Right atrium auricular region (tissue), 2 donors: ENCODE results near the gene TSEN54. TPM values are rescaled to one million over a fixed set of nuclear protein-coding genes. Genes with fewer than 3 reads are reported as not detected.

Experiments
- DNase-seq: peaks from one replicate; pipeline ENCODE4 v3.0.0-alpha.2; 2019; ENCODE audit warnings: low spot score
- H3K27ac ChIP-seq, 2 donors: fragments of 200-600 bp; sonication (generic); 1 replicate in 1 of 2; 2 replicates in 1 of 2; pipeline ENCODE4 v1.5.1; 2016 to 2019
- H3K27me3 ChIP-seq, 2 donors: fragments of 200-600 bp; sonication (generic); one replicate each; pipeline versions ENCODE4 v1.5.1 to v1.6.0; 2017 to 2019
- H3K36me3 ChIP-seq: fragments of 200-600 bp; sonication (generic); one replicate; pipeline ENCODE4 v1.5.1; 2016
- H3K4me1 ChIP-seq, 2 donors: fragments of 200-600 bp; sonication (generic); one replicate each; pipeline versions ENCODE4 v1.5.1 to v1.6.0; 2017 to 2019
- H3K4me3 ChIP-seq, 2 donors: fragments of 200-600 bp; sonication (generic); 1 replicate in 1 of 2; 2 replicates in 1 of 2; pipeline ENCODE4 v1.5.1; 2017 to 2019; ENCODE audit warnings: mild to moderate bottlenecking in 1 of 2, moderate library complexity in 1 of 2
- H3K9me3 ChIP-seq, 2 donors: fragments of 200-600 bp; sonication (generic); one replicate each; pipeline ENCODE4 v1.5.1; 2019
- total RNA-seq, 2 donors: library from RNA; depleted of rRNA; stranded (reverse); fragments of >200 nt; gene quantifications; one replicate each; pipeline ENCODE4 v1.1.0, GENCODE V29; 2016
- TF ChIP-seq, protein P1 (sequence below), 2 donors: fragments of 200-600 bp; sonication (generic); IDR thresholded peaks; one replicate each; pipeline ENCODE4 v1.5.1; 2019; ENCODE audit warnings: antibody characterized with exemption in 2 of 2

The TSEN54 gene
- total RNA-seq, 2 donors from 2014 or later = 9.6 to 13.8 TPM

DNA sequence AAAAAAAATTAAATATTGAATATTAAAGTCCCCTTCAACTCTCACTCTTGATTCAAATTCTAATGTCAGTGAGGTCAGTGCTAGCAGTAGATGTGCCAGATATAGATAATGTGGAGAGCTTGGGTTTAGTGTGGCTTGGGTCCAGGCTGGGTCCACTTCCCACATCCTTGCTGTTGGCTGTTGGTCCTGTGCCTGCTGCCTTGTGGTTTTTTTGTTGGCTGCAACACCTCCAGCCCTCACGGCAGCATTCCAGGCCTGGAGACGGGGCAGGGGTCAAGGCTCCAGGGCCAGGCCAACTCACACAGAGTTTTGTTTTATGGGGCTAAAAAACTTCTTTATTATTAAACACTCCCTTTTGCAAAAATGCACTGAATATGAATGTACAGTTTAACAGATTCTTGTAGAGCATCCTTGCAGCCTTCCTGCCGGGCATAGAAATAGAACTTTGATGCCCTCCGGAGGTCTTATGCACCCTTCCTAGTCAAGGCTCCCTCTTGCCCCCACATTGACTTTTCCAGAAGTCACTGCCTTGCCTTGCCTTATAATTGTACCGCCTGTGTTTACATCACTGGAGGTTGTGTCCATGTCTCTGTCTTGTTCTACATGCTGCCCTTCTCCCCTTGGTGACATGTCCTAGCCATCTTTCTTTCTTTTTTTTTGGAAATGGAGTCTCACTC lies 45.7 kb downstream of the TSEN54 start:
- Histone ChIP-seq H3K9me3 (no peaks in the 10 kb centered on the region), H3K4me3 (no peak overlapping the region), H3K27me3 (no peaks in the 10 kb centered on the region), H3K27ac (no peak overlapping the region), H3K4me1 (peaks cover 0 to 9% of the 10 kb centered on the region in 2 donors), H3K36me3 (peaks cover 20% of the 10 kb centered on the region)
- DNase-seq = no peak
- TF ChIP-seq, protein P1, sequence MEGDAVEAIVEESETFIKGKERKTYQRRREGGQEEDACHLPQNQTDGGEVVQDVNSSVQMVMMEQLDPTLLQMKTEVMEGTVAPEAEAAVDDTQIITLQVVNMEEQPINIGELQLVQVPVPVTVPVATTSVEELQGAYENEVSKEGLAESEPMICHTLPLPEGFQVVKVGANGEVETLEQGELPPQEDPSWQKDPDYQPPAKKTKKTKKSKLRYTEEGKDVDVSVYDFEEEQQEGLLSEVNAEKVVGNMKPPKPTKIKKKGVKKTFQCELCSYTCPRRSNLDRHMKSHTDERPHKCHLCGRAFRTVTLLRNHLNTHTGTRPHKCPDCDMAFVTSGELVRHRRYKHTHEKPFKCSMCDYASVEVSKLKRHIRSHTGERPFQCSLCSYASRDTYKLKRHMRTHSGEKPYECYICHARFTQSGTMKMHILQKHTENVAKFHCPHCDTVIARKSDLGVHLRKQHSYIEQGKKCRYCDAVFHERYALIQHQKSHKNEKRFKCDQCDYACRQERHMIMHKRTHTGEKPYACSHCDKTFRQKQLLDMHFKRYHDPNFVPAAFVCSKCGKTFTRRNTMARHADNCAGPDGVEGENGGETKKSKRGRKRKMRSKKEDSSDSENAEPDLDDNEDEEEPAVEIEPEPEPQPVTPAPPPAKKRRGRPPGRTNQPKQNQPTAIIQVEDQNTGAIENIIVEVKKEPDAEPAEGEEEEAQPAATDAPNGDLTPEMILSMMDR (IDR thresholded peaks at IDR 0.05) = no peak

DNA sequence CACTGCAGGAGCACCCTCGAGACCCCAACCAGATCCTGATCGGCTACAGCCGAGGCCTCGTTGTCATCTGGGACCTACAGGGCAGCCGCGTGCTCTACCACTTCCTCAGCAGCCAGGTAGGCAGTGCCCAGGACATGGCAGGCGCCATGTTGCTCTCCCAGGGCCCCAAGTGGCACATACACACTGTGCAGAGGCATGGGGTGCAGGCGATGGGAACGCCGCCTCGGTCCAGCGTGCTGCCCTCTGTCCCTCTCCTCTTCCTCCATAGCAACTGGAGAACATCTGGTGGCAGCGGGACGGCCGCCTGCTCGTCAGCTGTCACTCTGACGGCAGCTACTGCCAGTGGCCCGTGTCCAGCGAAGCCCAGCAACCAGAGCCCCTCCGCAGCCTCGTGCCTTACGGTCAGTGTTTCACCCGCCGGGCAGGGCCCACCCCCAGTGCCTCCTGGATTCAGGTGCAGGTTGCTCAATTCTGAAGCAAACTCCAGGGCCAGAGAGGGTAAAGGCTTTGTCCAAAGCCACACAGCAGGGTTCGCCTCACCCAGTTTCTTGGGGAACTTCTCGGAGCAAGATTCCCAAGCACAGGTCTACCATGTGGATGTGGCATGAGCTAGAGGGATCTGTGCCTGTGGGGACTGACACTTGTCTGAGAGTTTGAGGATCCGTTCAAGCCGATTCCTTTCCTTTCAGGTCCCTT lies 46.9 kb downstream of the TSEN54 start:
- Histone ChIP-seq H3K27ac (no peak overlapping the region), H3K27me3 (no peaks in the 10 kb centered on the region), H3K4me1 (no peaks in the 10 kb centered on the region), H3K9me3 (no peaks in the 10 kb centered on the region), H3K4me3 (no peak overlapping the region), H3K36me3 (peaks cover 20% of the 10 kb centered on the region)
- no peak for DNase-seq
- TF ChIP-seq, protein P1 (IDR thresholded peaks at IDR 0.05) = no peak

DNA sequence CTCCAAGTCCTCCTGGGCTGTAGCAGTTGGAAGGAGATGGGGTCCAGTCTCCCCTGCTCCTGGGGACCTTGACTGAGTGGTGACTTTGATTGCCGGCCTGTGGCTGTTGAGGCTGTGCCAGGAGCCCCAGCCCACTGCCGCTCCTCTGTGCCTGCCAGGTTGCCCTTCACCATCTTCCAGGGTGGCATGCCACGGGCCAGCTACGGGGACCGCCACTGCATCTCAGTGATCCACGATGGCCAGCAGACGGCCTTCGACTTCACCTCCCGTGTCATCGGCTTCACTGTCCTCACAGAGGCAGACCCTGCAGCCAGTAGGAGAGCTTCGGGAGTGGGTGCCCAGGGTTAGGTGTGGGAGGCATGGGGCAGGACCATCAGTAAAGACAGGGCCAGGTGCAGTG lies 47.9 kb downstream of the TSEN54 start:
- no peaks in the 10 kb centered on the region for H3K27me3 ChIP-seq
- no peaks in the 10 kb centered on the region for H3K4me1 ChIP-seq
- H3K36me3 ChIP-seq = peaks cover 20% of the 10 kb centered on the region
- TF ChIP-seq, protein P1 (IDR thresholded peaks at IDR 0.05) = no peak
- H3K27ac ChIP-seq = no peak overlapping the region
- DNase-seq = no peak
- H3K9me3 ChIP-seq = no peaks in the 10 kb centered on the region
- no peak overlapping the region for H3K4me3 ChIP-seq

DNA sequence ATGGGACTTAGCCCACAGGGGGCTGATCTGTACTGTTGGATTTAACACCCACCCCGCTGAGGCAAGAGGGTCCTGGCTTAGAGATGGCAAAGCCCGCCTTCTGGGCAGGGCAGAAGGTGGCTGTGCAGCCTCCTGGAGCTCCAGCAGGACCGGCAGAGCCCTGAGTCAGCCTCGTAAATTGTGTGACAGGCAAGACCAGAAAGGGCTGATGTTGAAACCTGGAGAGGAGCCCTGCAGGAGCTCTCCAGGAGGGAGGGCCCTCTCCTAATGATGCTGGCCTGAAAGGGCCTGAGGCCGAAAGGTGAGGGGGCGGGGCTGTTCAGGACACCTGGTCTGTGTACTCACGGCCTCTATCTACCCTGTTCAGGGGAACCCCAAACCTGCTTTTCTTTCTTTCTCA lies 48.7 kb downstream of the TSEN54 start:
- Histone ChIP-seq H3K27me3 (no peaks in the 10 kb centered on the region), H3K9me3 (no peaks in the 10 kb centered on the region), H3K27ac (no peak overlapping the region), H3K4me1 (no peaks in the 10 kb centered on the region), H3K36me3 (peaks cover 20% of the 10 kb centered on the region), H3K4me3 (no peak overlapping the region)
- TF ChIP-seq, protein P1 (IDR thresholded peaks at IDR 0.05) = no peak
- DNase-seq = no peak

DNA sequence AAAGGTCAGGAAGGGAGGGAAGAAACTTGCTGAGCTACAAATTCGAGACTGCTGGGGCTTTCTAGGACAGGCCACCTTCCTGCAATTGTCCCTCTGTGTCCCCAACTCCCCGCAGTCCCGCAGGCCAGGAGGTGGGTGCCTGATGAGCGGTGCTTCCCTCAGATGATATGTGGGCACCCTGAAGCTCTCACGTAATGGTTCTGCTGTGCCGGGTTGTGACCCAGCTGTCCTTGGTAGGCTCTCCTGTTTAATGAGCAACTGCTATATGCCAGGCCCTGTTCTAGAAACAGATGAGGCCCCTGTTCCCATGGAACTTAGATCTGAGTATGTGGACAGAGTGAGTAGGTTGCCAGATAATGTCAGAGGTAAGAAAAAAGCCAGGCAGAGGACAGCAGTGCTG lies 49.3 kb downstream of the TSEN54 start:
- Histone ChIP-seq H3K36me3 (peaks cover 20% of the 10 kb centered on the region), H3K27ac (no peak overlapping the region), H3K4me1 (no peaks in the 10 kb centered on the region), H3K4me3 (no peak overlapping the region), H3K9me3 (no peaks in the 10 kb centered on the region), H3K27me3 (no peaks in the 10 kb centered on the region)
- TF ChIP-seq, protein P1 (IDR thresholded peaks at IDR 0.05) = no peak
- no peak for DNase-seq
